Osteocyte (in vitro differentiated cells): ENCODE measurements around the gene S100B. TPM values are rescaled to one million over a fixed set of nuclear protein-coding genes. Genes with fewer than 3 reads are reported as not detected.

Experiments
- DNase-seq: peaks from one replicate; pipeline ENCODE4 v3.0.0; 2021; ENCODE audit warnings: mixed read lengths; ENCODE audit not compliant: unreplicated experiment; ENCODE audit errors: extremely low spot score
- H3K27ac Mint-ChIP-seq: one replicate; pipeline ENCODE4 v1.8.0; 2021; ENCODE audit warnings: mild to moderate bottlenecking, mixed read lengths; ENCODE audit not compliant: unreplicated experiment
- H3K27me3 Mint-ChIP-seq: one replicate; pipeline ENCODE4 v1.8.0; 2021; ENCODE audit warnings: mixed read lengths; ENCODE audit not compliant: unreplicated experiment
- H3K36me3 Mint-ChIP-seq: one replicate; pipeline ENCODE4 v1.8.0; 2021; ENCODE audit warnings: mixed read lengths; ENCODE audit not compliant: unreplicated experiment
- H3K4me1 Mint-ChIP-seq: one replicate; pipeline ENCODE4 v1.8.0; 2021; ENCODE audit warnings: mixed read lengths; ENCODE audit not compliant: unreplicated experiment
- H3K4me3 Mint-ChIP-seq: one replicate; pipeline ENCODE4 v1.8.0; 2021; ENCODE audit warnings: mild to moderate bottlenecking, moderate library complexity, mixed read lengths; ENCODE audit not compliant: unreplicated experiment
- H3K9me3 Mint-ChIP-seq: one replicate; pipeline ENCODE4 v1.8.0; 2021; ENCODE audit warnings: mixed read lengths; ENCODE audit not compliant: unreplicated experiment
- total RNA-seq: library from RNA; stranded (reverse); gene quantifications from 2 replicates; pipeline ENCODE4 v1.2.1, GENCODE V29; 2021
- TF ChIP-seq, protein P1 (sequence below): fragments of 200-600 bp; sonication (generic); IDR thresholded peaks from 2 replicates; pipeline ENCODE4 v1.5.0; 2021; ENCODE audit warnings: antibody characterized with exemption, mild to moderate bottlenecking, moderate library complexity

The S100B gene
- total RNA-seq, 1 donor from 2014 or later: not detected

DNA sequence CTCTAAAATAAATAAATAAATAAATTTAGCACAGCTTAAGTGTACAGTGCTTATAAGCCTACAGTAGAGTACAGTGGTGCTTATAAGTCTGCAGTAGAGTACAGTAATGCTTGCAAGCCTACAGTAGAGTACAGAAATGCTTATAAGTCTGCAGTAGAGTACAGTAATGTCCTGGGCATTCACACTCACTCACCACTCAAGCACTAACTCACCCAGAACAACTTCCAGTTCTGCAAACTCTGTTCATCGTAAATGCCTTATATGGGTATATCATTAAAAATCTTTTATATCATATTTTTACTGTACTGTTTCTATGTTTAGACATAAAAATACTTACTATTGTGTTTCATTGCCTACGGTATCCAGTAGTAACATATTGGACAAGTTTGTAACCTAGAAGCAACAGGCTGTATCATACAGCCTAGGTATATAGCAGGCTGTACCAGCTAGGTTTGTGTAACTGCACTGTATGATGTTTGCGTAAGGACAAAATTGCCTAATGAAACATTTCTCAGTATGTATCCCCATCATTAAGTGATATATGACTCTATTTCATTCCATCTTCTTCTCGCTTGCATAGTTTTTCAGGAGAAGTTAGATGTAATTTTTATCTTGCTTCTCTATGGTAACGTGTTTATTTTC lies 14.0 kb upstream of the S100B start:
- Mint-ChIP-seq H3K4me1 (peaks cover 37% of the 10 kb centered on the region), H3K27ac (no peak overlapping the region), H3K27me3 (peaks cover 10% of the 10 kb centered on the region), H3K36me3 (peaks cover 3% of the 10 kb centered on the region), H3K4me3 (no peak overlapping the region), H3K9me3 (peaks cover 14% of the 10 kb centered on the region)
- no peak for DNase-seq
- TF ChIP-seq, protein P1, sequence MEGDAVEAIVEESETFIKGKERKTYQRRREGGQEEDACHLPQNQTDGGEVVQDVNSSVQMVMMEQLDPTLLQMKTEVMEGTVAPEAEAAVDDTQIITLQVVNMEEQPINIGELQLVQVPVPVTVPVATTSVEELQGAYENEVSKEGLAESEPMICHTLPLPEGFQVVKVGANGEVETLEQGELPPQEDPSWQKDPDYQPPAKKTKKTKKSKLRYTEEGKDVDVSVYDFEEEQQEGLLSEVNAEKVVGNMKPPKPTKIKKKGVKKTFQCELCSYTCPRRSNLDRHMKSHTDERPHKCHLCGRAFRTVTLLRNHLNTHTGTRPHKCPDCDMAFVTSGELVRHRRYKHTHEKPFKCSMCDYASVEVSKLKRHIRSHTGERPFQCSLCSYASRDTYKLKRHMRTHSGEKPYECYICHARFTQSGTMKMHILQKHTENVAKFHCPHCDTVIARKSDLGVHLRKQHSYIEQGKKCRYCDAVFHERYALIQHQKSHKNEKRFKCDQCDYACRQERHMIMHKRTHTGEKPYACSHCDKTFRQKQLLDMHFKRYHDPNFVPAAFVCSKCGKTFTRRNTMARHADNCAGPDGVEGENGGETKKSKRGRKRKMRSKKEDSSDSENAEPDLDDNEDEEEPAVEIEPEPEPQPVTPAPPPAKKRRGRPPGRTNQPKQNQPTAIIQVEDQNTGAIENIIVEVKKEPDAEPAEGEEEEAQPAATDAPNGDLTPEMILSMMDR: no peak

DNA sequence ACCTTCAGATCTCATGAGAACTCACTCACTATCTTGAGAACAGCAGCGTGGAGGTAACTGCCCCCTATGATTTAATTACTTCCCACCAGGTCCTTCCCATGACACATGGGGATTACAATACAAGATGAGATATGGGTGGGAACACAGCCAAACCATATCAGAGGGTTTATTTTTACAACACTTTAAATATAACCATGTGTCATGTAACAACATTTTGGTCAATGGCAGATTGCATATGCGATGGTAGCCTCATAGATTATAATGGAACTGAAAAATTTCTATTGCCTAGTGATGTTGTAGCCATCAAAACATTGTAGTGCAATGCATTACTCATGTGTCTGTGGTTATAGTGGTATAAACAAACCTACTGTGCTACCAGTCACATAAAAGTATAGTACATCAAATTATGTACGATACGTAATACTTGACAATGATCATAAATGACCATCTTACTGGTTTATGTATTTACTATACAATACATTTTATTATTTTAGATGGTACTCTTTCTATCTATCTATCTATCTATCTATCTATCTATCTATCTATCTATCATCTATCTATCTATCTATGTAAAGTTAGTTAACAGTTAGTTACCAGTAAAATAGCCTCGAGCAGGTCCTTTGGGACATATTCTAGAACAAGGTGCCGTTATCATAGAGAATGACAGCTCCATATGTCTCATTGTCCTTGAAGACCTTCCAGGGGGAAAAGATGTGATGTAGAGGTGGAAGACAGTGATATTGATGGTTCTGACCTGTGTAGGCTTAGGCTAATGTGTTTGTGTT lies 12.6 kb upstream of the S100B start:
- peaks cover 18% of the 10 kb centered on the region for H3K9me3 Mint-ChIP-seq
- H3K27ac Mint-ChIP-seq: no peak overlapping the region
- no peak overlapping the region for H3K4me3 Mint-ChIP-seq
- peaks cover 3% of the 10 kb centered on the region for H3K36me3 Mint-ChIP-seq
- TF ChIP-seq, protein P1: no peak
- H3K4me1 Mint-ChIP-seq: peaks cover 29% of the 10 kb centered on the region
- no peak for DNase-seq
- H3K27me3 Mint-ChIP-seq: peaks cover 14% of the 10 kb centered on the region

DNA sequence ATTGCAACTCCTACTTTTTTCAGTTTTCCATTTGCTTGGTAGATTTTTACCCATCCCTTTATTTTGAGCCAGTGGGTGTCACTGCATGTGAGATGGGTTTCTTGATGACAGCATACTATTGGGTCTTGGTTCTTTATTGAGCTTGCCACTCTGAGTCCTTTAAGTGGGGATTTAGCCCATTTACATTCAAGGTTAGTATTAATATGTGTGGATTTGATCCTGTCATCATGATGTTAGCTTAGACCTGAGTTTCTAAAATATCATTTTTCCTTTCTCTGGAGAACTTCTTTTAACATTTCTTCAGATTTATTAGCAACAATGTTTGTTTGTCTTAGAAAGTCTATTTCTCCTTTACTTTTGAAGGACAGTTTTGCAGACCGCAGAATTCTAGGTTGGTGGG lies 11.8 kb upstream of the S100B start:
- DNase-seq: no peak
- Mint-ChIP-seq H3K9me3 (peaks cover 18% of the 10 kb centered on the region), H3K27ac (no peak overlapping the region), H3K36me3 (peaks cover 3% of the 10 kb centered on the region), H3K4me3 (no peak overlapping the region), H3K4me1 (peaks cover 21% of the 10 kb centered on the region), H3K27me3 (peaks cover 14% of the 10 kb centered on the region)
- TF ChIP-seq, protein P1: no peak

DNA sequence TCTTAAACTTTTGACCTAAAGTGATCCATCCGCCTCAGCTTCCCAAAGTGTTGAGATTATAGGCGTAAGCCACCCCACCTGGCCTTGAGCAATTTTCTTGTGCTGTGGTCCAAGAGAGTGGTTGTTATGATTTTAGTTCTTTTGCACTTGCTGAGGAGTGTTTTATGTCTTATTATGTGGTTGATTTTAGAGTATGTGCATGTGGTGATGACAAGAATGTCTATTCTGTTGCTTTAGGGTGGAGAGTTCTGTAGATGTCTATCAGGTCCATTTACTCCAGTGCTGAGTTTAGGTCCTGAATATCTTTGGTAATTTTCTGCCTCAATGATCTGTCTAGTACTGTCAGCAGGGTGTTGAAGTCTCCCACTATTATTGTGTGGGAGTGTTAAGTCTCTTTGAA lies 11.2 kb upstream of the S100B start:
- Mint-ChIP-seq H3K4me1 (peaks cover 15% of the 10 kb centered on the region), H3K27me3 (peaks cover 14% of the 10 kb centered on the region)
- TF ChIP-seq, protein P1: no peak

DNA sequence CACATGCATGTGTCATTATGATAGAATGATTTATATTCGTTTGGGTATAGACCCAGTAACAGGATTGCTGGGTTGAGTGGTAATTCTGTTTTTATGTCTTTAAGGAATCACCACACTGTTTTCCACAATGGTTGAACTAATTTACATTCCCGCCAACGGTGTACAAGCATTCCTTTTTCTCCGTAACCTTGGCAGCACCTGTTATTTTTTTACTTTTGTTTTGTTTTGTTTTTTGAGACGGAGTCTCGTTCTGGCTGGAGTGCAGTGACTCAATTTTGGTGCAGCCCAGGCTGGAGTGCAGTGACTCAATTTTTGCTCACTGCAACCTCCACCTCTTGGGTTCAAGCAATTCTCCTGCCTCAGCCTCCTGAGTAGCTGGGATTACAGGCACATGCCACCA lies 8.5 kb upstream of the S100B start:
- Mint-ChIP-seq H3K27ac (no peak overlapping the region), H3K4me3 (no peak overlapping the region), H3K9me3 (peaks cover 10% of the 10 kb centered on the region), H3K36me3 (no peaks in the 10 kb centered on the region), H3K4me1 (no peaks in the 10 kb centered on the region), H3K27me3 (peaks cover 14% of the 10 kb centered on the region)
- no peak for DNase-seq
- TF ChIP-seq, protein P1: no peak

More for the DNA sequence above, 11.2 kb upstream of the S100B start:
- no peak for DNase-seq
- peaks cover 18% of the 10 kb centered on the region for H3K9me3 Mint-ChIP-seq
- no peak overlapping the region for H3K4me3 Mint-ChIP-seq
- no peak overlapping the region for H3K27ac Mint-ChIP-seq
- H3K36me3 Mint-ChIP-seq: peaks cover 3% of the 10 kb centered on the region
